Measurements from ENCODE around the gene WWOX.
"Not testable (repeated sequence)": the region's sequence is repeated elsewhere in the genome, so short reads cannot be mapped to it uniquely, and the experiment has no call there.

WWOX gene

DNA sequence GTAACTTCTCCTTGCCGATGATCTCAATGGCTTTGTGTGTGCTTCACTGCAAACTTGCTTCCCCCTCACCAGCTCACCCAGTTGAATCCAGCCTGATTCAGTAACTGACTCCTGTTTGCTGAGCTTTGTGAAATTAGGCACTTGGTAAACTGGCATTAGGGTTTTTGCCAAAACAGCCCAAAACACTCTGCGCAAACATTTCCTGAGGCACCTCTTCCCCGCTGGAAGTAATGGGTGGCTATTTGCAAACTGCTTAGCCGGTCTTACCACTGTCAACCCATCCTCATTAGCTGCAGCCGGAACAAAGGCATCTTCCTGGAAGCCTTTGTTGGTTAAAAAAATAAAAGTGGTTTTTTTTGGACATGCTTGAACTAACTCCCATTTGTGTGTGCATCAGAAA lies 1147.9 kb downstream of the WWOX start:
- Mint-ChIP-seq H3K27me3 (ENCODE audit: low read depth) (peaks cover 11% of the 10 kb centered on the region), H3K9me3 (peaks cover 4% of the 10 kb centered on the region), H3K36me3 (ENCODE audit: low read depth) (no peaks in the 10 kb centered on the region), H3K4me3 (no peak overlapping the region), H3K4me1 (ENCODE audit: low read depth) (no peaks in the 10 kb centered on the region), H3K27ac (no peak overlapping the region)

DNA sequence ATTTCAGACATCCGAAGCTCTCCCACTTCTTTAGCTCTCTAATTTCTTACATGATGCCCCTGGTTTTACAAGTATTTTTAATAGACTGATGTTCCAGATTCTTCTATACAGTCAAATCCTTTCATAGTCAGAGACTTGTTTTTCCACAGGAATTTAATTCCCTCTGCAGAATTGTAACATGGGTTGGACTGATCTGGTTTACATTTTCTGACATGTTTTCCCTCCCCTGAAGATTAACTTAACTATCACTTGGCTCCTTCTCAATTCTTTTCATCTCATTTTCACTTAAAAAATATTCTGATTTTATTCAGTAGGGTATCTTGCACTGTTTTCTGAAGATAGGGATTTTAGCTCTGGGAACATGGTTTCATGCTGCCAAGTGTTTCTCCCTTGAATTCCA lies 1148.9 kb downstream of the WWOX start:
- H3K4me1 Mint-ChIP-seq (ENCODE audit: low read depth), result no peaks in the 10 kb centered on the region
- H3K36me3 Mint-ChIP-seq (ENCODE audit: low read depth), result no peaks in the 10 kb centered on the region
- H3K9me3 Mint-ChIP-seq, result no peaks in the 10 kb centered on the region
- H3K4me3 Mint-ChIP-seq, result no peak overlapping the region
- peaks cover 7% of the 10 kb centered on the region for H3K27me3 Mint-ChIP-seq (ENCODE audit: low read depth)
- H3K27ac Mint-ChIP-seq, result no peak overlapping the region

DNA sequence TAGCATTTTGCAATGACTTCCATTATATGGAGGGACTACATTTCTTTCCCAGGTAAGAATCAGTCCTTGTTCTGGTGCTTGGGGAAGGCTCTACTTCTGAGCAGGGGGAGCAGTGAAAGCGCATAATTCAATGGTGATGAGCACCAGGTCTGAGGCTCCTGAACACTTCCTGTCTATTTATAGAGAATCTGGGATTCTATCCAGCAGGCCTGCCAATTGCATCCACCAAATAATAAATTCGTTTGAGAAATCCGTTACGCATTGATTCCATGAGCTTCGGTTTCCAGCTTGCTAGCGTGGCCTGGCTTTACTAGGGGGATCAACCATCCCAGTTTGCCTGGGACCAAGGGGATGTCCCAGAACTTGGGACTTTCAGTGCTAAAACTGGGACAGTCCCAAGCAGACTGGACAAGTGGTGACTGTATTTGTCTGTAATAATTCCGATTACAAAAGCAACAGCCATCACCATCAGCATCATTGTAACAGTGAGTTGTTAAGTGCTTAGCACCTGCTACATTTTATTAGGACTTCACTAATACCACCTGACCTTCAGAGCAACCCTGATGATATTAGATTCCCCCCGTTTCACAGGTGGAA lies 1151.1 kb downstream of the WWOX start:
- Mint-ChIP-seq H3K36me3 (ENCODE audit: low read depth) (no peaks in the 10 kb centered on the region), H3K27ac (no peak overlapping the region), H3K27me3 (ENCODE audit: low read depth) (peaks cover 10% of the 10 kb centered on the region), H3K4me3 (no peak overlapping the region), H3K9me3 (no peaks in the 10 kb centered on the region), H3K4me1 (ENCODE audit: low read depth) (no peaks in the 10 kb centered on the region)

GRCh38 chr16:79253100-79253631 lies 1153.7 kb downstream of the WWOX start:
- no peak overlapping the region for H3K4me3 Mint-ChIP-seq
- peaks cover 6% of the 10 kb centered on the region for H3K27me3 Mint-ChIP-seq (ENCODE audit: low read depth)
- no peak overlapping the region for H3K27ac Mint-ChIP-seq
- no peaks in the 10 kb centered on the region for H3K4me1 Mint-ChIP-seq (ENCODE audit: low read depth)
- no peaks in the 10 kb centered on the region for H3K36me3 Mint-ChIP-seq (ENCODE audit: low read depth)
- no peaks in the 10 kb centered on the region for H3K9me3 Mint-ChIP-seq

DNA sequence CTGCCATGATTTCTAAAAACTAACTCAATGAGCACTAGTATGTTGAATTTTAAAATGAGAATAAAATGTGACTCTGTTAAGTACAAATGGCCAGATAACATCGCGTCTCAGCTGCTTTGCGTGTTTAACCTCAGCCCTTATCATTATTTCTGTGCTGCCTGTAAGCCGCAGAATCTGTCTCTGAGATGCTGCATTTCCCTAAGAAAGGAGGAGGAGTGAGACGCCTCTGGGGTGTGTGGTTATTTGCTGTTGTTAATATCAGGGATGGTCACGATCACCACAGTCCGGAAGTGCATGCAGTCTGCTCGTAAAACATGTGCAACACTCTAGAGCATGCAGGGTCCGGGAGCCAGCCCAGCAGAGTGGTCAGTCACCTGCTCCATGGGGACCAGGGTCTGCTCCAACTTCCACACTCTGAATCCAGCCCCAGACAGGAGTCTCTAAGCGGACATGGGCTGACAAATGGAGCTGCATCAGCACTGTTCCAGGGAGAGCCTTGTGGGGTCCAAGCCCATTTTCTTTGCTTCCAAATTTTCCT lies 1158.6 kb downstream of the WWOX start:
- no peak overlapping the region for H3K27ac Mint-ChIP-seq
- no peaks in the 10 kb centered on the region for H3K36me3 Mint-ChIP-seq (ENCODE audit: low read depth)
- peaks cover 5% of the 10 kb centered on the region for H3K4me1 Mint-ChIP-seq (ENCODE audit: low read depth)
- no peaks in the 10 kb centered on the region for H3K9me3 Mint-ChIP-seq
- no peak overlapping the region for H3K4me3 Mint-ChIP-seq
- peaks cover 8% of the 10 kb centered on the region for H3K27me3 Mint-ChIP-seq (ENCODE audit: low read depth)

DNA sequence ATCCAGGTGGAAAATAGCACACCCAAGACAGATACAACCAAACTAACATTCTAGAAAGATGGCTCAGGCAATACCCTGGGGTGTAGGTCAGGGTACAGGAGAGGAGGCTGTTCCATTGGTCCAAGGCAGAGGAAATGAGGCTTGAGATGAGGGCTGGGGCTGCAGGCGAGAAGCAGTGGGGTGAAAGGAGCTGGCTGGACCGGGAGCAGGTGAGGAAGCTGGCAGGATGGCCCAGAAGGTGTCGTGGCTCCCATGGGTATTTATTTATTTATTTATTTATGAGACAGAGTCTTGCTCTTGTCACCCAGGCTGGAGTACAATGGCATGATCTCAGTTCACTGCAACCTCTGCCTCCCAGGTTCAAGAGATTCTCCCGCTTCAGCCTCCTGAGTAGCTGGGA lies 1161.4 kb downstream of the WWOX start:
- not testable (repeated sequence) for H3K9me3 Mint-ChIP-seq; H3K27ac Mint-ChIP-seq; H3K4me3 Mint-ChIP-seq; H3K36me3 Mint-ChIP-seq (ENCODE audit: low read depth)
- H3K27me3 Mint-ChIP-seq (ENCODE audit: low read depth), result peaks cover 14% of the 10 kb centered on the region
- H3K4me1 Mint-ChIP-seq (ENCODE audit: low read depth), result peaks cover 13% of the 10 kb centered on the region

GRCh38 chr16:79261481-79261940 lies 1162.1 kb downstream of the WWOX start:
- Mint-ChIP-seq H3K27me3 (ENCODE audit: low read depth) (peaks cover 17% of the 10 kb centered on the region), H3K4me1 (ENCODE audit: low read depth) (peaks cover 13% of the 10 kb centered on the region), H3K4me3 (no peak overlapping the region), H3K9me3 (peaks cover 2% of the 10 kb centered on the region), H3K27ac (no peak overlapping the region), H3K36me3 (ENCODE audit: low read depth) (no peaks in the 10 kb centered on the region)

GRCh38 chr16:79261944-79262552 lies 1162.6 kb downstream of the WWOX start:
- H3K9me3 Mint-ChIP-seq, result peaks cover 5% of the 10 kb centered on the region
- no peak overlapping the region for H3K4me3 Mint-ChIP-seq
- H3K27me3 Mint-ChIP-seq (ENCODE audit: low read depth), result peaks cover 19% of the 10 kb centered on the region
- H3K36me3 Mint-ChIP-seq (ENCODE audit: low read depth), result no peaks in the 10 kb centered on the region
- no peak overlapping the region for H3K27ac Mint-ChIP-seq
- H3K4me1 Mint-ChIP-seq (ENCODE audit: low read depth), result peaks cover 14% of the 10 kb centered on the region
